ENCODE results near the gene TRMT61A.

The TRMT61A gene

DNA sequence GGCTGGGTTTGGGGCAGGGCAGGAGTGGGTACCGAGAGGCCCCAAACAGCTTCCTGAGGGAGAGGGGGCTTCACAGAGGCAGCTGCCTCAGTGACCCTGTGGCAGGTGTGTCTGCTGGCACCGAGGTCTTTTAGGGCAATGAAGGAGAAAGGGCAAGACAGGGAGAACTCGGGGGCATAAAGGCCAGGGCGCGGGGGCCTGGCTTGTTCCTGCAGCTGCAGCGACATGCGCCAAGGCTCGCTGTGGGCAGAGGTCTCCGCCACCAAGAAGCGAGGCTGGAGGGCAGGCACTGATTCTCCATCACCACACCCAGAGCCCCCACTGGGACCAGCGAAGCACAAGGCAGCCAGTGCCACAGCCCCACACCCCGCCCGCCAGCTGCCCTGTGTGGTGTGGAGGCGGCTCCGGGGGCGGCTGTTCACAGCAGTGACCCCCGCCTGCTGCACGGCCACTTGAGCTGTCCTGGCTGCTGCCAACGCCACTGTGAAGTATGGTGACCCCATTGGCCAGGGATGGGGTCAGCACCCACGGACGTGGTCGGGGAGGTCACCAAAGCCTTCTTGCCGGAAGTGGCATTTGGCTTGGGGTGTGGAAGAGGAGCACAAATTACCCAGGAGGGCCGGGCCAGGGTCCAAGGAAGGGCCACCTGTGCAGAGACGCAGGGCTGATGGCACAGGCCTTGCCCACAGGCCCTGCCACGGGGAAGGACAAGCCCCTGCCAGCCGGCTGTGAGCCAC is 17.1 kb downstream of the TRMT61A start:
- no peak for DNase-seq (ENCODE audit: low read depth in 2 of 2, low spot score in 1 of 2)

DNA sequence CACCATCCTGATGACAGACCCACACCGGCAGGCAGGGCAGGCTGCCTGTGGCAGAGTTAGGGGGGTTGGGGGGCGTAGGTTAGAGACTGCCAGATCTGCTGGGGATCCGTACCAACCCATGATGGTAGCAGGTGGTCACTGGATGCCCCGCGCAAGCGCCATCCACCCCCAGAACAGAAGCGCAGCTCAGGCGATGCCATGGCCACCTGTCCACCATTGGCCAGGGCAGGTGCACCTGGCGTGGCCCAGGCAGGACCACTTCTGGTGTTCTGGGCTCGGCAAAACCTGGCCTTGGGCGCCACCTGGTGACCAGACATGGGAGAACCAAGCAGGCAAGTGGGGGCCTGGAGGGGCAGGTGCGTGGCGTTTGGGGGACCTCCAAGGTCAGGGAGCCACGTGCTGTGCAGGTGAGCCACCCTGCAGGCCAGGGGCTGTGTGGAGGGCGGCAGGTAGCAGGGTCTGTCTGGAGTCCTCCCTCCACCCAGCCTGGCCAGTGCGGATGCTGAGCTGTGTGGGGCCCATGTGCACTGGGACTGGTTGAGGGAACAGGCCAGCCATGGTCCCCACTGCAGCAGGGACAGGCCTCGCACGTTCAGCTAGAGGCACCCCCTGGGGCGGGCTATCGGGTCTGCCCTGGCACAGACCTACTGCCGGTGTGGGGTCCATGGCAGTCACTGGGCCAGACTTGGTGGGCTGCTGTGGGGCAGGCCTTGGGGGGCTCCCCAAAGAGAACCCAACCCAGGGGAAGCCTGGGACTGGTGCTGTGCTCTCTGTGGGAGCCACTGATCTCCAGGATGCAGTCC is 17.9 kb downstream of the TRMT61A start:
- peak; percentile 40 to 59 for DNase-seq (ENCODE audit: low read depth in 2 of 2, low spot score in 1 of 2)

DNA sequence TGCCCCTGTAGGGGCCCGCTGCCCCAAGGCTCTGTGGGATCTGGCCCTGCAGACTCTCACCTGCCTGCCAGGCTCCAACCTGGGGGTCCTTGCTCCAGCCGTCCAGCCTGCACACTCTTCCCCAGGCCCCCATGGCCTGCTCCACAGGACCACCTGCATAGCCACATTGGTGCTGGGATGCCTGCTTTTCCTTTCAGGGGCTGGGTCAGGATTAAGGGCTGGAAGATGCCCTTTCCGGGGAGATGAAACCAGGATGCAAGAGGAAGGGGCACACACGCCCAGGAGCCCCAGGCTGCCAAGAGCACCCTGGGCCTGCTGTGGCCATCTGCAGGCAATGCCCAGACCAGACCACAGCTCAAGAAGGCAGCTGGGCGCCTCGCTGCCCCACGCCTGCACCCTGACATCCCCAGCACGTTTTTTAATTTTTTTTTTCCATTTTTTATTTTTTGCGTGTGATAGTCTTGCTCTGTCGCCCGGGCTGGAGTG is 18.5 kb downstream of the TRMT61A start:
- DNase-seq (ENCODE audit: low read depth in 2 of 2, low spot score in 1 of 2), result no peak

DNA sequence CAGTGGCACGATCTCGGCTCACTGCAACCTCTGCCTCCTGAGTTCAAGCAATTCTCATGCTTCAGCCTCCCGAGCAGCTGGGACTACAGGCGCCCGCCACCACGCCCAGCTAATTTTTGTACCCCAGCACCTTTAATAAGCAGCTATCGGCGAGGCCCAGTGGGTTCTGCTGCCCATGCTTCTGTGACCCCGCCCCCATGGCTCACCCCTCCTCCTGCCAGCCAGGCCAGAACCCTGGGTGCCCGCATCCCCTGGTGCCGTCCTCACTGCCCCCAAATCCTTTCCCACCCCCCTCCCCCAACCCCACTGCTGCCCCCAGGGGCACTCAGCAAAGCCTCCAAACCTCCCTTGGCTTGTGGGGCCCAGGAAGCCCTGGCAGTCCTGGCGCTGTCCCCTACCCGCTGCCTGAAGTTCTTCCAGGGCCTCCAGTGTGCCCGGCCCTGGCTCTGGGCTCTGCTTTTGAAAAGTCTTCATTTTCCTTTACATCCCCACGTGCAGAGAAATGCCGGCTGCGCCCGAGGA is 19.0 kb downstream of the TRMT61A start:
- no peak for DNase-seq (ENCODE audit: low read depth in 2 of 2, low spot score in 1 of 2)

DNA sequence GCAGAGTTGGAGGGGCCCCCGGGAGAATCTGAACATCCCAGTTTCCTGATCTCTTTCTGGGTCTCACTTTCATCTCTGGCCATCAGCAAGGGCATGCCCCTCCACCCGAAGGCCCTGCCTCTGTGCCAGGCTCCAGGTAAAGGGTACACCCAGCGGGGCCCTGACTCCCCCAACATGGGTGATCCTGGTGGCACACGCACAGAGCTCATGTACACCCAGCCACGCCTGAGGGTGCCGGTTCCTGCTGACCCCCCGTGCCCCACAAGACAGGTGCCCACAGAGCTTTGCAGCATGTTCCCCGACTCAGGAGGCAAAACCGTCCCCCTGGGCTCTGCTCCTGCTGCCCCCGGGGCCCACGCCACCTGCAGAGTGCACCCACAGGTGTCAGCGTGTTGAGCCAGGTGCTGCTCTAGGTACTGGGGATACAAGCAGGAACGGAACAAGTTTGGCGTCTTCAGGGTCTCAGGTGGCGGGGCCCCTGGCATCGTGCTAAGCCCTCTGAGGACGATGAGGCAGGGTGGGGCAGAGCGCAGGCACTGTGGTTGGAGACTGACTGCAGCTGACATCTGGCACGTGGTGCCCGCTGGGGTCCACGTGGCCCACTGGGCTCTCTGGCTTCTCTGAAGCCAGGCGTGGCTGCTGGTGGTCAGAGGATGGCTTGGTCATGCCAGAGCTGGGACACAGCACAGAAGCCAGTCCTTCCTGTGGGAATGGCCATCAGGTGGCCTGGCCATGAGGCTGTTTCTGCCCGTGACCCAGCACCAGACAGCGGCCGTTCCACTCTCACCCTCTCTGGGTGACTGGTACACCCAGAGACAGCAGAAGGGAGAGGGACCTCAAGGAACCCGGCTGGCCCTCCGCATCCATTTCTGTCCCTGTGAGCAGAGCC is 19.7 kb downstream of the TRMT61A start:
- DNase-seq (ENCODE audit: low read depth in 2 of 2, low spot score in 1 of 2), result no peak

DNA sequence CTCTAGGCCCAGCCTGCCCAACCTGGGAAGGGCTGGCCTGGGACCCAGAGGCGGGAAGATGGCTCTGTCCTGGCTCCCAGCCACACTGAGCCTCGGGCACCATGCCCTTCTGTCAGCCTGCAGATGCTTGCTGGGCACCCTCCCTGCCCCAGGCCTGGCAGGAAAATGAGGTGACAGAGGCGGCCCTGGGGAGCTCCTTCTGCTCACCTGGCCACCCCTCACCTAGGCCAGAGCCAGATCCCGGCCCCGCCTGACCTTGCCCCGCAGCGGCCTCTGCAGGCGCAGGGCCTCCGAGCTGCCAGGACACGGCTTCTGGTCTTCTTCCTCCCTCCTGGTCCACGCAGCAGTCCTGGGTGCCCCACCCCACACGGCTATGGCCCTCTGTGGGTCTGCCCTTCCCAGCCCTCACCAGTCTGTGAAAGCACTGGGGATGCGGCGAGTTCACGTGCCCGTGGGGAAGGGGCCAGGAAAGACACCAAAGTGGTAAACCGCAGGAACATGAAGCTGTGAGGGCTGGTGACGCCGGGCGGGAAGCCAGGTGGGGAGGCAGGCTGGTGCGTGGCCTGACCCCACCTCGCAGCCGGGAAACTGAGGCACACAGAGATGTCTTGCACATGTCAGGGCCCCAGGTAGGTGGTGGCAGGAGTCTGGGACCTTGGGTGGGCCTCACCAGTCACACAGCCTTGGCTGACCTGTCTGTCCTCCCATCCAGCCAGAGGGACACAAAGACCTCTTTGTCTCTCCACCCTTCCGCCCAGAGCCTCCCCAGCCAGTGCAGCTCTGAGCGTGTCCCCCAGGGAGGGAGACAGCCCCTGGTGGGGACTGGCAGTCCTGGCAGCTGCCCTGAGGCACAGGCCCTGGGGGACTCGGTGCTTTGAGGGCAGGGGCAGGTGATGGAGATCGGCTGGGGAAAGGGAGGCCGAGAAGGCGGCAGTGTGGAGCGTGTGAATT is 20.6 kb downstream of the TRMT61A start:
- no peak for DNase-seq (ENCODE audit: low read depth in 2 of 2, low spot score in 1 of 2)

DNA sequence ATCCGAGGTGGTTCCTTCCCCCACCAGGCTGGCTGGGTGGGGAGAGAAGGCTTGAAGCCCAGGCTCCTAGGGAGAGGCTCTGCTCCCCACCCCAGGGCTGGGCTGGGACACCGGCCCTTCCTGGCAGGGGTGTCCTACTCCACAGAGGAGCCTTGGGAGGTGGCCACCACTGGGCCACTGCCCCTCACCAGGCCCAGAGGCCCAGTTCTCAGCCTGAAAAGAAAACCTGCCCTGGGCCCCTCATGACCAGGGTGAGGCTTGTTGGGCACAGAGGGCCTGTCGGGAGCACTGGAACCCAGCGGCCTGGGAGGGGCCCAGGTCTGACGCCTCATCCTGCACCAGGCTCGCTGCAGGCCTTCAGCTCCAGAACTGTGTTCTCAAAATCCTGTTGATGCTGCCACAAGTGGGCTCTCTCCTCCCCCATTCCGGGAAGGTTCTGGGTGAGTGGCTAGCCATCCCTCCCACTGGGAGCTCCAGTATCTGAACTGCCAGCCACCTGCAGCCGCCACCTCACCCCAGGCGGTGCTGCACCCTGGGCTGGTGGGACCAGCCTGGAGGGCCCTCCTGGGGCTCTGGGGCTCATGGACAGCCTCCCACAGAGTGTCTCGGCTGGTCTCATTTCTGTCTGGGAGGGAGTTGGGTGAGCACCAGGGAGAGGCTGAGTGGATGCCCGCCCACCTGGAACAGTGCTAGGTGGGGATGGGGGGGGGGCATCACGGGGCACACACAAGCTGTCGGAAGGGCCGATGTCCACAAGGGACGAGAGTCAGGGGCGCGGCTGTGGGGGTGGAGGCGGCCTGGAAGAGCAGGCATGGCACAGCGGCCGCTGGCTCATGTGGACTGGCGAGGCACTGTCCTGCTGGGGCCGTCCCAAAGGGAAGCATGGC is 21.7 kb downstream of the TRMT61A start:
- no peak for DNase-seq (ENCODE audit: low read depth in 2 of 2, low spot score in 1 of 2)

DNA sequence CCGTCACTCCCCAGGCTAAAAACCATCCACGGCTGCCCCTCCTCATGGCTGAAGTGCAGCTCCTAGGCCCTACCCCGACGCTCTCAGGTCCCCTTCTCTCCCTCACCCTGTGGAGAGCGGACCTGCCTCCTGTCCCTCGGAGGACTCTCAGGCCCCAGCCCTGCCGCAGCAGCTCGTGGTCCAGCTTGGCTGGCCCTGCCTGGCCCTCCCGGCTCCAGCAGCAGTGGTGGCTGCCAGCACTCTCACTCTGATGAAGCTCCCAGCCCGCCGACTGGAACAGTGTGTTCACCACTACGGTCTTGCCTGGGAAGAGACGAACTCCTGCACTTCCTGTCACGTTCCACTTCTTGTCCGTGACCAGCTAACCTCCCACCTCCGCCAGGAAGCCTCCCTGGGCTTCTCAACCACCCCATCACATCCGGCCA is 22.4 kb downstream of the TRMT61A start:
- DNase-seq (ENCODE audit: low read depth in 2 of 2, low spot score in 1 of 2), result no peak

DNA sequence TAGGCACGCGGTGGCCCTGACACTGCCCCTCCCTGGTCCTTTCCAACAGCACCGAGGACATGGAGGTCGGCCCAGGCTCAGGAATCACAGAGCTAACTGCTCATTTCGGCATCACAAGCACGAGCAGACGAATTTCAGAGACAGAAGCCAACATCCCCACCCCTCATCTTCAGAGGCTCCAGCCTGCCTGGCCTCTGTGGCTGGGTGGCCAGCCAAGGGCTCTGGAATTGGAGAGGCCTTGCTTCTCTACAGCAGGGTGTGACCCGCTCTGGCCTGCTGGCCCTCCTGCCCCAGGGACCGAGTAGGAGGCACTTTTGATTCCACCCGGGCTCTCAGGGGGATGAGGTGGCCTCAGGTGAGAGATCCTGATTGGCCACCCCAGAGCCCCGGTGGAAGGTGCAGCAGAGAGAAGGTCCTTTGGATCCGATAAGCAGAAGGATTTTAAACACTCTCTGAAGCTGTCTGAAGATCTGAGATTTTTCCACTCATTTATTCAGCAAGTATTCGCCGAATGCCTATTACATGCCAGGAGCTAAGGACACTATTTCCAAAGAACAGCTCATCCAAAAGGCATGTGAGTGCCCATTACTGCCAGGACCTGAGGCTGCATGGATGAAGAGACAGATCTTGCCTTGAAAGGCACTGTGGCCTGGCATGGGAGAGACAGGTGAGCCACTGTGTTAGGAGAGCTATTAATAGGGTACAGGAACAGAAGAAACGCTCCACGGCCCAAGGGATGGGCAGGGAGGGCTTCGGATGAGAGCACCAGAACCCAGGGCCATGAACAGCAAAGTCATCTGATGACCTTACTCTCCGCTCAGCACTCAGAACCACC is 23.2 kb downstream of the TRMT61A start:
- no peak for DNase-seq (ENCODE audit: low read depth in 2 of 2, low spot score in 1 of 2)

DNA sequence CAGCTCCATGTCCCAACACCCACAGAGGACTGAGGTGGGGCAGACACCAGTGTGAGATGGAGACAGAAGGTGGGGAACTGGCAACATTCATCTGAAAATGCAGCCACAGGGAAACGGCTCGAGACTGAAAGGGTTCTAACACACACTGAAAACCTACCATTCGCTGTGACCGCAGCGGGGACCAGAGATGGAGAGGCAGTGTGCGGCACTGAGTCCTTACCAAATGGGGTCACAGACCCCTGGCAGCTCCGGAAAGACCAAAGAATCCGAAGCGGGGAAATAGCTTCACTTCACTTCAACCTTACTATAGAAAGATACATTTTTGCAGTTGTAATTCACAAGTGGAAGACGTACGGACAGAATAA is 23.8 kb downstream of the TRMT61A start:
- DNase-seq (ENCODE audit: low read depth in 2 of 2, low spot score in 1 of 2), result no peak

DNA sequence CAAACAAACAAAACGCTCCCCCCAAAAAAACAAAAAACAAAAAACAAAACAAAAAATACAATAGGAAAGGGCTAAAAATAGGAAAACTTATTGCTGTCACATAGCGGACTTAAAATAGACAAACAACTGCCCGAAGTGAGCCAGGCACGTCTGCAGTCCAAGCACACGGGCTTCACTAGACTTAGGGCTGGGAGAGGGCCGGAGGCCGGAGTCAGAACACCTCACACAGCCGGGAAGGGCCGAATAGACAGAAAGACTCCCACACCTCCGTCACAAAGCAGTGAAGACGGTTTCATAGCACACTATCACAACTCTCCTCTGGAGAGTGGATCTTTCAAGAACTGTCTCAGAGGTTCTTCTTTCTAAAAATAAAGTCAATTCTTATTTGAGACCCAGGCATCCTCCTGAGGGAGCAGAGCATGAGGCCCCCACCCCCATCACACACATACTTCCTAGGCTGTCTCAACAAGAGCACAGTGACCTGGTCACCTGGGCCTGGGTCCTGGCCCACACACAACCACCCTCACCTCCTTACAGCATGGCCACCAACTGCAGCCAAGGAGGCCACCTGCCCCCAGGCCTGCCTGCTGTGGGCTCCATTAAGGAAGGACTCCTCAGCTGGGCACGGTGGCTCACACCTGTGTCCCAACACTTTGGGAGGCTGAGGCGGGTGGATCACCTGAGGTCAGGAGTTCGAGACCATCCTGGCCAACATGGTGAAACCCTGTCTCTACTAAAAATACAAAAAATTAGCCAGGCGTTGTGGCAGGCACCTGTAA is 26.8 kb downstream of the TRMT61A start:
- DNase-seq (ENCODE audit: low read depth in 2 of 2, low spot score in 1 of 2), result no peak

DNA sequence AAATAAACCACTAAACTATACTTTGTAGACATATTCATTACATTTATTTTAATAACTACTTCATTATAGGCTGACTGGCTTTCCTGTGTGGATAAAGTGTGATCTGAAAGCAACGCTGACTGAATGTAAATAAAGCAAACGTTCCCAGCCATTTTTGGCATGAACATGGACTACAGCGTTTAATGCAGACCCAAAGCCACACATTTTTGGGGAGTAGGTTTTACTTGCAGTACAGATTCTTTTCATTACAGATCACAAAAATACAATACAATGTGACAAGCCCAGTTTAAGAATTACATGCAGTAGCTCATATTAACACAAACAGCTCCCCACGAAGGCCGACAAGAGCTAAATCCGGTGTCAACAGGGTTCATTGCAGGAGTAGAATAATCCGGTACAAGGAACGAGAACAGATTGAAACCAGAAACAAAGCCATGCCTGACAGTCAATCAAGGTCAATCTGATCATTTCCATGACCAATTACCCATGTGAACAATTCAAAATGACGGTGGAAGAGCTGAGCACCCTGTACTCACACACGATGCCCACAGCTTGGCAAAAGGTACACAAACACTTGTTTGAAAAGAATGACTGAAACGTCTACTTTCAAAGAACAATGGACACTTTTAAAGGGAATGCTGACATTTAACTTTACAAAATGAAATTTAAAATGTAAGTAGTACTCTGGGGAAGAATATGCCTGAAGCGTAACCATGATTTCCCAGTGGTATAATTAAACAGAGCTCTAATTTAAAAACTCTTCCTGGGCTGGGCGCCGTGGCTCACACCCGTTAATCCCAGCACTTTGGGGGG is 28.2 kb downstream of the TRMT61A start:
- DNase-seq (ENCODE audit: low read depth in 2 of 2, low spot score in 1 of 2), result no peak

DNA sequence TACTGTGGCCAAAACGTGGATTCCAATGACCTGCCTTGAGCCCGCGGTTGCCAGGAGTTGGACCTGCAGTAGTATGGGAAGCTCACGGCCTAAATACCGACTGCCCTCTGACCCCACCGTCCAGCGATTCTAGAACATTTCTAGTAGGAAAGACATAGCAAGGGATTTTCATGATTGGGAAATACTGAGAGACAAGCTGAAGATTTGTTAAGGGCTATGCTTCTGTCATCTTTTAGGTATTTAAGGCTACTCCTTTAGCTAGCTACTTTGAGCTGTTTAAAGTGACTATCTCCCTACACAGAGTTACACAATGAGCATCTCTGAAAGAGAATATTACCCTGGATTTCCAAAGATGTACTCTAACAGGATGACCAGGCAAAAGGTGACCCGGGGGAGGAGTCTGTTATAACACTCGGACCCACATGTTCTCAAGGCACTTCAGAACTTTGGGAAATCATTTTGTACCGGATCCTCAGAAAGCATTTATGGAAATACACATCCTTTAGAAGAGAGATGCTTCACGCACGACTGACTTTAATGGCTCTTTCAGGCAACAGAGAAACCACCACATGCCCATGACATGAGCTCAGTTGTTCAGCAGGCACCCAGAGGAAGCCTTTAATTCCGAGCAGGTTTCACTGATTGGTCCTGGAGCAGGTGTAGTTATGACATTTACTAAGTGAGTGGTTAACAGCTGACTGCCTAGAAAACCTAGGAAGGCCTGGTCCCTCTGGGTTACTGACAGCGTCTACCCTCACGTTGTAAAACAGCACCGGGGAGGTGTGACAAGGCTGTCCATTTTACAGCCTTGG is 29.3 kb downstream of the TRMT61A start:
- no peak for DNase-seq (ENCODE audit: low read depth in 2 of 2, low spot score in 1 of 2)

DNA sequence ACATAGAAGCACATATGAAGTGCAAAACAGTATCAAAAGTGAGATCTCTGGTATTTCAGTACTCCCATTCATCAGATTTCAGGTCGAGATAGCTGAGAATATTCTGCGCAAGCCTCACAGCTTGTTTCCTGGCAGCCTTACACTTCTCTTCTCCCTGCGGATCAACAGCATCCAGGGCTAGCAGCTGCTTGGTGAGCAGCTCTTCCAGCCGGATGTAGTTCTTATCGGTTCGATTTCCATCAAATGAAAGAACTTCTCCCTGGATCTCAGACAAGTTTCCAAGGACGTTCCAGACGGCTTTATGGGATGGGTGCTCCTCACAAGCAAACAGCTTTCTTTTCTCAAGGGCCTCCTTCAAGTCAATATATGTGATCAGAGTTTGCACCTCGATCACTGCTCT is 30.8 kb downstream of the TRMT61A start:
- no peak for DNase-seq (ENCODE audit: low read depth in 2 of 2, low spot score in 1 of 2)

DNA sequence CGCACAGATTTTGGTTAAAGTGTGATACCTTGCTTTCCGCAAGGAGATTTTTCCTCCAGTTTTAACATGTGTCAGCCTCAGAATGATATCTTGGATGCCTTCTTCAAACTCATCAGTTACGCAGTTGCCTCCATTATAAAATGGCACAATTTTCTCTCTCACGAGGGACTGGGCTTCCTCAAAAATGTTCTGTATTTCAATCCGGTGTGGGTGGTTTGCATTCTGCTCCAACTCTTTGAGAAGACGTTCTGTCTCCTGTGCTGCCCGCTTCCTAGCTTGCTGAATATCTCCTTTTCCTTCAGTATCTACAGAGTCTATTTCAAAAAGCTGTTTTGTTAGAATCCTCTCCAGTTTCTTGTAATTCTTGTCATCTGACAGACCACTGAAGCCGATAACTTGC is 31.7 kb downstream of the TRMT61A start:
- DNase-seq (ENCODE audit: low read depth in 2 of 2, low spot score in 1 of 2), result no peak

Measured in stimulated activated CD8-positive, alpha-beta memory T cell treated with anti-CD3 and anti-CD28 coated beads, Interleukin-4, amount 100 ng/mL, for 4 hours (primary cell).